Cardiac fibroblast (primary cell): ENCODE measurements around the gene TRIP13.

Source experiments
- DNase-seq, 2 donors: peaks; one replicate each; pipeline versions ENCODE4 v3.0.0 to v3.0.0-alpha.2; 2010; ENCODE audit warnings: low read depth in 2 of 2
- H3K4me3 ChIP-seq, 2 donors: replicated peaks in 1 of 2; 1 replicate in 1 of 2; 2 replicates in 1 of 2; pipeline ENCODE4 v1.5.1; 2011; ENCODE audit warnings: low read depth in 2 of 2, low read length in 2 of 2, mild to moderate bottlenecking in 2 of 2, moderate library complexity in 1 of 2
- TF ChIP-seq, protein P1 (sequence below): IDR thresholded peaks from one replicate; pipeline ENCODE4 v1.5.1; 2011; ENCODE audit warnings: low read depth, mild to moderate bottlenecking, low read length, inconsistent platforms

TRIP13 gene

GRCh38 chr5:955886-956761, 63.4 kb downstream of the TRIP13 start:
- TF ChIP-seq, protein P1, sequence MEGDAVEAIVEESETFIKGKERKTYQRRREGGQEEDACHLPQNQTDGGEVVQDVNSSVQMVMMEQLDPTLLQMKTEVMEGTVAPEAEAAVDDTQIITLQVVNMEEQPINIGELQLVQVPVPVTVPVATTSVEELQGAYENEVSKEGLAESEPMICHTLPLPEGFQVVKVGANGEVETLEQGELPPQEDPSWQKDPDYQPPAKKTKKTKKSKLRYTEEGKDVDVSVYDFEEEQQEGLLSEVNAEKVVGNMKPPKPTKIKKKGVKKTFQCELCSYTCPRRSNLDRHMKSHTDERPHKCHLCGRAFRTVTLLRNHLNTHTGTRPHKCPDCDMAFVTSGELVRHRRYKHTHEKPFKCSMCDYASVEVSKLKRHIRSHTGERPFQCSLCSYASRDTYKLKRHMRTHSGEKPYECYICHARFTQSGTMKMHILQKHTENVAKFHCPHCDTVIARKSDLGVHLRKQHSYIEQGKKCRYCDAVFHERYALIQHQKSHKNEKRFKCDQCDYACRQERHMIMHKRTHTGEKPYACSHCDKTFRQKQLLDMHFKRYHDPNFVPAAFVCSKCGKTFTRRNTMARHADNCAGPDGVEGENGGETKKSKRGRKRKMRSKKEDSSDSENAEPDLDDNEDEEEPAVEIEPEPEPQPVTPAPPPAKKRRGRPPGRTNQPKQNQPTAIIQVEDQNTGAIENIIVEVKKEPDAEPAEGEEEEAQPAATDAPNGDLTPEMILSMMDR: no peak
- H3K4me3 ChIP-seq: no peak overlapping the region
- no peak for DNase-seq

DNA sequence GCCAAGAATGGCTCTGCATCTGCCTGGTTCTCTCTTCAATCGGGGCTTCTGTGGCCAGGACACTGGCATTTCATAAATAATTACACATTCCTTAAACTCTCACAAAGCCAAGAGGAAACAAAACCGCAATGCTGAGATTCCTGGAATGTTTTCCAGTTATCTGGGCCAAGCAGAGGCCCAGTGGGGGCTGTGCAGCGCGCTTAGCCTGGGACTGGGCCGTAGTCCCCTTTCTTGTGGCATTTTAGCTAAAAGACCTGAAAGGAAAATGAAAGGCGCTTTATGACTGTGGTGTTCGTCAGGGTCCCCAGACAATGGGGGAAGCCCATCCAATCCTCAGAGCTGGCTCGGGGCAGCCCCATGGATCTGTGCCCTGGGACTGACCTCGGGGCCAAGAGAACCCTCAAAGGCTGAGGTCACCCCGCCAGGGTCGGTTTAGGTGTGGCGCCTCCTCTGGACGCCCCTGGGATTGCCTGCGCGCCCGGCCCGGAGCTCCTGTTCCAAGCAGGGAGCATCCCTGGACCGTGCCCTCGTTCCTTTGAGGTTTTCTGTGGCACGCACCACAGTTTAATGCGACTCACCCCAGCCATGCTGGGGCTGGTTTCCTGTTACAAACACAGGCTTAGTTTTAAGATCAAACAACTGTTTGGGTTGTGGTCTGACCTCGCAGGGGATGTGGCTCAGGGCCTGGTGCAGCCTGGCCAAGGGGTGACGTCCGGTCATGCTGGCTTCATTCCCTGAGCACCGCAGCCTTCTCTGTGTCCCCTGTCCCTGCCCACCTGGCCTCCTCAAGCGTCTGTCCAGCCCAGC, 64.5 kb downstream of the TRIP13 start:
- TF ChIP-seq, protein P1: peak; percentile 24
- peak; percentile 69 to 93 for DNase-seq
- H3K4me3 ChIP-seq: no peak overlapping the region

- no peak overlapping the region for H3K4me3 ChIP-seq
- TF ChIP-seq, protein P1: no peak
- peak in 1 of 2 donors; percentile 31 for DNase-seq
These were observed 65.2 kb downstream of the TRIP13 start for GRCh38 chr5:957748-958485.

DNA sequence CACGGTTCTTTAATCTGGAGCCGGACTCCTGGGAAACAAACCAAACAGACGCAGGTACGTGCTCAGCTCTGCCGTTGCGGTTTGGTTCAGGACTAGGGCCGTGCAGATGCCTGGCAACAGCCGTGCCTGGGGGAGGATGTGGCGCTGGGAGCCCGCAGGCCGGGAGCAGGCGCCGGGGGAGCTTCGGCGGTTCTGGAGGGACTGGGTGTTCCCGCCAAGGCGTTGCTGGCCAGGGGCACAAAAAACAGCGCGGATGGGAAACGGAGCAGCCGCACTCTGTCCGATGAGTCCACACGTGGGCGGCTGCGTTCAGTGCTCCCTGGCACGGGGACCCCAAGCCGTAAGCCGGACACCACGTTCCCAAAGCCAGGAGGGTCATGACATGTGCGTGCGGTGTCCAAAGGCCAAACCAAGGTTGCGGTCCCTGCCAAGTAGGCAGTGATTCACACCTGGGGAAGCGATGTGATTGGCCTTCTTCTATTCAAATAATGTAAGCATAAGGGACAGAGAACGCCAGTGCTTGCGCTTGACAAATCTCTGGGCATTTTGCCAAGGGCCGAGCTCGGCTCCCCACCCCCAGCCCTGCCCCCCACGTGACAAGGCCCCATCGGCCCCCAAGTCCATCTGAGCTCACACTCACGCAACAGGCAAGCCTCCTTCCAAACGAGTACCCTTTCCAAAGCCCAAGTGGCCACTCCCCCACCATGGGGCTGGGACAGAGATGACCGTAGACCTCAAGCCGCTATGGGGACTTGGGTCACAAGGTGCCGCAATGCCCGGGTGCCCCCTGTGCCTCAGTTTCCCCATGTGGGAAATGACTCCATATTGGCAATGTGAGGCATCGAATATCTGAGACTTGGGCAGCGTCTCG, 66.3 kb downstream of the TRIP13 start:
- TF ChIP-seq, protein P1: no peak
- no peak overlapping the region for H3K4me3 ChIP-seq
- DNase-seq: peak; percentile 72 to 87

- DNase-seq: no peak
- TF ChIP-seq, protein P1: no peak
- H3K4me3 ChIP-seq: no peak overlapping the region
These were observed 67.2 kb downstream of the TRIP13 start for GRCh38 chr5:959581-960531.
